ENCODE measurements around the gene SUZ12.
"Not testable (repeated sequence)": the region's sequence is repeated elsewhere in the genome, so short reads cannot be mapped to it uniquely, and the experiment has no call there.

The SUZ12 gene

DNA sequence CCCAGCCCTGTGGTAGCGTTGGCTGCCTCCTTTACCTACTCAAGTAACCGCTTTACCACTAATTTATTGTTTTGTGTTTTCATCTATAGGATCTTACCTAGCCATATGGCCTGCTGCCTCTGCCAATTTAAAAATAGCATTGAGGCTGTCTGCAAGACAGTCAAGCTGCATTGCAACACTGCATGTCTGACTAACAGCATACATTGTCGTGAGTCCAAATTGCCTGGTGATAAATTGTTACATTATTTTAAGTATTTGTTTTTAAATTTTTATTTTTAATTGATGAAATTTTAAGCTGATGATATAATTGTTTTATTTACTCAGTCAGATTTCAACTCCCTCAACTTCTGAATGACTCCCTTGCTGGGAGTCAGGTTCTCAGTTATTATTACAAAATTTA is 108.8 kb downstream of the SUZ12 start:
- not testable (repeated sequence) for H3K27me3 Mint-ChIP-seq; H3K9me3 Mint-ChIP-seq; H3K4me3 Mint-ChIP-seq; H3K4me1 Mint-ChIP-seq (ENCODE audit: low read depth); H3K27ac Mint-ChIP-seq; H3K36me3 Mint-ChIP-seq (ENCODE audit: low read depth)

DNA sequence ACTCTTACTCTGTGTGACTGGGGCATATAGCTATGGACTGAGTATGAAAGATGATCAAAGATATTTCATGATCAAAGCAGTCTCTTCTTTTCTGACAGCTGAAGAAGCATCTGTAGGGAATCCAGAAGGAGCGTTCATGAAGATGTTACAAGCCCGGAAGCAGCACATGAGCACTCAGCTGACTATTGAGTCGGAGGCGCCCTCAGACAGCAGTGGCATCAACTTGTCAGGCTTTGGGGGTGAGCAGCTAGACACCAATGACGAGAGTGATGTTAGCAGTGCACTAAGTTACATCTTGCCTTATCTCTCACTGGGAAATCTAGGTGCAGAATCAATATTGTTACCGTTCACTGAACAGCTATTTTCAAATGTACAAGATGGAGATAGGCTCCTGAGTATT is 110.9 kb downstream of the SUZ12 start:
- H3K27ac Mint-ChIP-seq; H3K4me3 Mint-ChIP-seq; H3K27me3 Mint-ChIP-seq; H3K36me3 Mint-ChIP-seq (ENCODE audit: low read depth); H3K4me1 Mint-ChIP-seq (ENCODE audit: low read depth); H3K9me3 Mint-ChIP-seq: not testable (repeated sequence)

Data from stimulated activated naive CD8-positive, alpha-beta T cell treated with anti-CD3 and anti-CD28 coated beads, Interleukin-15, Interleukin-2, amounts not matched to agents 100 ng/mL and 50 ng/mL, for 24 hours (primary cell).